ENCODE results near the gene DDX41.

DNA sequence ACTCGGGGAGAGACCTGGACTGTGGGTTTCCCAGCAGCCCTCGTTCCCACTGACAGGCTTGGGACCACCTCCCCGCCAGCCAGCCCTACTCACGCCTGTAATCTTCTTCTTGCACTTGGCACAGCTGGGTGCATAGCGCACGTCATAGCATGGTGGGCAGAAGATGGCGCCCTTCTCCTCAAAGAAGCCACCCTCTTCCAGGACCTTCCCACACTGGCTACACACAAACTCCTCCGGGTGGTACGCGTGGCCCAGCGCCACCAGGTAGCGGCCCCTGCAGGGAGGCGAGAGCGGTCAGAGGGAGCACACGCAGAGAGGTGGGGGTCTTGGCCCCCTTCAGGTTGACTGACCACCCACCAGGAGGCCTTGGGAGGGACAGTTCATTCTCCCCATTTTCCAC is 28.8 kb downstream of the DDX41 start:
- TF ChIP-seq, protein P1, sequence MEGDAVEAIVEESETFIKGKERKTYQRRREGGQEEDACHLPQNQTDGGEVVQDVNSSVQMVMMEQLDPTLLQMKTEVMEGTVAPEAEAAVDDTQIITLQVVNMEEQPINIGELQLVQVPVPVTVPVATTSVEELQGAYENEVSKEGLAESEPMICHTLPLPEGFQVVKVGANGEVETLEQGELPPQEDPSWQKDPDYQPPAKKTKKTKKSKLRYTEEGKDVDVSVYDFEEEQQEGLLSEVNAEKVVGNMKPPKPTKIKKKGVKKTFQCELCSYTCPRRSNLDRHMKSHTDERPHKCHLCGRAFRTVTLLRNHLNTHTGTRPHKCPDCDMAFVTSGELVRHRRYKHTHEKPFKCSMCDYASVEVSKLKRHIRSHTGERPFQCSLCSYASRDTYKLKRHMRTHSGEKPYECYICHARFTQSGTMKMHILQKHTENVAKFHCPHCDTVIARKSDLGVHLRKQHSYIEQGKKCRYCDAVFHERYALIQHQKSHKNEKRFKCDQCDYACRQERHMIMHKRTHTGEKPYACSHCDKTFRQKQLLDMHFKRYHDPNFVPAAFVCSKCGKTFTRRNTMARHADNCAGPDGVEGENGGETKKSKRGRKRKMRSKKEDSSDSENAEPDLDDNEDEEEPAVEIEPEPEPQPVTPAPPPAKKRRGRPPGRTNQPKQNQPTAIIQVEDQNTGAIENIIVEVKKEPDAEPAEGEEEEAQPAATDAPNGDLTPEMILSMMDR (IDR thresholded peaks at IDR 0.05; ENCODE audit: extremely low read depth in 1 of 2, insufficient read depth in 1 of 2, low read depth in 1 of 2, low read length in 2 of 2), result peak in 1 of 2 donors; percentile 6
- no peak for TF ChIP-seq GATA2 (IDR thresholded peaks at IDR 0.05; ENCODE audit: insufficient read depth, insufficient read length, low read depth, low read length)
- TF ChIP-seq POLR2A (IDR thresholded peaks at IDR 0.05; ENCODE audit: low read depth, low read length), result no peak
- TF ChIP-seq, protein P2, sequence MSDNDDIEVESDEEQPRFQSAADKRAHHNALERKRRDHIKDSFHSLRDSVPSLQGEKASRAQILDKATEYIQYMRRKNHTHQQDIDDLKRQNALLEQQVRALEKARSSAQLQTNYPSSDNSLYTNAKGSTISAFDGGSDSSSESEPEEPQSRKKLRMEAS (IDR thresholded peaks at IDR 0.05; ENCODE audit: insufficient read depth, insufficient read length), result no peak
- TF ChIP-seq FOS (IDR thresholded peaks at IDR 0.05; ENCODE audit: borderline replicate concordance, insufficient read depth, low read length), result no peak
- TF ChIP-seq EZH2 (IDR thresholded peaks at IDR 0.05; ENCODE audit: borderline replicate concordance, low read depth, low read length, severe bottlenecking), result no peak
- no peak for TF ChIP-seq POLR2AphosphoS5 (IDR thresholded peaks at IDR 0.05; ENCODE audit: insufficient read depth, low read depth, low read length)
- TF ChIP-seq JUN (IDR thresholded peaks at IDR 0.05; ENCODE audit: borderline replicate concordance, insufficient read depth, insufficient read length, low read depth), result no peak

All from endothelial cell of umbilical vein (primary cell).